ENCODE data around the gene PROB1. TPM values are rescaled to one million over a fixed set of nuclear protein-coding genes. Genes with fewer than 3 reads are reported as not detected.

PROB1 gene
- total and polyA plus RNA-seq, 9 of the 15 experiments (the other 6 are each of a cell fraction or from before 2014, with no cell fraction given), result 0.01 to 1.8 (median 0.47) TPM

DNA sequence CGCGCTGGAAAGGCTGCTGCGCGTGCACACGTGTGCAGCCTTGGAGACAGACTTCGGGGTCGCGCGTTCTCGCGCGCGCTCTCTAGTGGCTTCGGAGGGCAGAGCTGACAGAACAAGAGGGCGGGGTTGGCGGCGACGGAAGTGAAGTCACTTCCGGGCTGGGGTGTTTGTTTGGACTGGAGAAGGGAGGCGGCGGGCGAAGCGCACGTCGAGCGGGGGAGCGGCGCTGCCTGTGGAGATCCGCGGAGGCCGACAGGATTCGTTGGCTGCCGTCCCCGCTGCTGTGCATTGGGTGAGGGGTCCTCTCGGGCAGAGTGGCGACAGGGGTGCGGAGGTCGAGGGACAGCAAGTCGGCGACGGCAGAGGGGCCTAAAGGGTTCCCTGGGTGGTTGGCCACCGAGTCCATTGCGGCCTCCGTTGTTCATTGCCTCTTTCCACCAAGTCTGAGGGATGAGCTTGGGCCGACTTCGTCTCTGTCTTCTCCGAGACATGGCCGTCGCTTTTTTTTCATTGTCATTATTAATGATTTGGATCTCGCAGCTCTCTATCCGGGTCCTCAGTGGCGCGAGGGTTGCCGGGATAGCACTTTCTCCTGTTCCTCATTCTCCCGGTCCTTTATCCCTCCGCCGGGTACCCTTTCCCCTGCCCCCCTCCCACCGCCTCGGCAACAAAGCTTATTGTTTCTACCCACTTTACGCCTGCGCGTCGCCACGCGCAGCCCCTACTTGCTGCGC is 53.0 kb downstream of the PROB1 start, which contains the start of gene PAIP2 (continued):
- TF ChIP-seq, protein P1, sequence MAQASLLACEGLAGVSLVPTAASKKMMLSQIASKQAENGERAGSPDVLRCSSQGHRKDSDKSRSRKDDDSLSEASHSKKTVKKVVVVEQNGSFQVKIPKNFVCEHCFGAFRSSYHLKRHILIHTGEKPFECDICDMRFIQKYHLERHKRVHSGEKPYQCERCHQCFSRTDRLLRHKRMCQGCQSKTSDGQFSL (CRISPR knock-in tag; IDR thresholded peaks at IDR 0.05), result no peak; the same call in 1 of the 2 replicates
- TF ChIP-seq, protein P1 (tag; IDR thresholded peaks at IDR 0.05), result no peak
- TF ChIP-seq RFX5 (IDR thresholded peaks at IDR 0.05; ENCODE audit: low read depth, low read length) (no peak), CTCFL (IDR thresholded peaks at IDR 0.05; ENCODE audit: borderline replicate concordance, insufficient read depth, low read depth, low read length, poor library complexity, severe bottlenecking) (no peak), SREBF2 (CRISPR knock-in tag; IDR thresholded peaks at IDR 0.05) (no peak), GATAD2A (IDR thresholded peaks at IDR 0.05) (no peak), ARNT (IDR thresholded peaks at IDR 0.05) (no peak), DACH1 (IDR thresholded peaks at IDR 0.05; ENCODE audit: partially characterized antibody) (no peak), MLX (CRISPR knock-in tag; conservative IDR thresholded peaks at IDR 0.05) (no peak), TAF7 (tag; IDR thresholded peaks at IDR 0.05) (peak; percentile 84), MECOM (CRISPR knock-in tag; IDR thresholded peaks at IDR 0.05) (peak; percentile 34; the same call in 1 of the 2 replicates), ZNF584 (CRISPR knock-in tag; IDR thresholded peaks at IDR 0.05; ENCODE audit: low read depth) (peak; percentile 65; the same call in 1 of the 2 replicates), SREBF1 (IDR thresholded peaks at IDR 0.05; ENCODE audit: borderline replicate concordance, low read depth, low read length) (no peak), PTTG1 (tag; IDR thresholded peaks at IDR 0.05; ENCODE audit: low read depth) (no peak), SMARCB1 (IDR thresholded peaks at IDR 0.05; ENCODE audit: insufficient read length, low read depth) (no peak), HOXB6 (CRISPR knock-in tag; IDR thresholded peaks at IDR 0.05; ENCODE audit: borderline replicate concordance) (no peak), ELK3 (CRISPR knock-in tag; IDR thresholded peaks at IDR 0.05) (no peak), NFRKB (IDR thresholded peaks at IDR 0.05; ENCODE audit: low read depth) (peak; percentile 93), ZNF830 (CRISPR knock-in tag; IDR thresholded peaks at IDR 0.05) (no peak), SAFB (IDR thresholded peaks at IDR 0.05; ENCODE audit: borderline replicate concordance, low read depth, low read length) (no peak), UBTF (IDR thresholded peaks at IDR 0.05; ENCODE audit: borderline replicate concordance in 1 of 2, low read depth in 2 of 2, low read length in 2 of 2) (peak in 1 of 2 experiments; percentile 70; a peak in 1 of 4 replicates)
